ENCODE results near the gene RAI14.

GRCh38 chr5:34817558-34818351 lies 161.6 kb downstream of the RAI14 start:
- TF ChIP-seq, protein P1, sequence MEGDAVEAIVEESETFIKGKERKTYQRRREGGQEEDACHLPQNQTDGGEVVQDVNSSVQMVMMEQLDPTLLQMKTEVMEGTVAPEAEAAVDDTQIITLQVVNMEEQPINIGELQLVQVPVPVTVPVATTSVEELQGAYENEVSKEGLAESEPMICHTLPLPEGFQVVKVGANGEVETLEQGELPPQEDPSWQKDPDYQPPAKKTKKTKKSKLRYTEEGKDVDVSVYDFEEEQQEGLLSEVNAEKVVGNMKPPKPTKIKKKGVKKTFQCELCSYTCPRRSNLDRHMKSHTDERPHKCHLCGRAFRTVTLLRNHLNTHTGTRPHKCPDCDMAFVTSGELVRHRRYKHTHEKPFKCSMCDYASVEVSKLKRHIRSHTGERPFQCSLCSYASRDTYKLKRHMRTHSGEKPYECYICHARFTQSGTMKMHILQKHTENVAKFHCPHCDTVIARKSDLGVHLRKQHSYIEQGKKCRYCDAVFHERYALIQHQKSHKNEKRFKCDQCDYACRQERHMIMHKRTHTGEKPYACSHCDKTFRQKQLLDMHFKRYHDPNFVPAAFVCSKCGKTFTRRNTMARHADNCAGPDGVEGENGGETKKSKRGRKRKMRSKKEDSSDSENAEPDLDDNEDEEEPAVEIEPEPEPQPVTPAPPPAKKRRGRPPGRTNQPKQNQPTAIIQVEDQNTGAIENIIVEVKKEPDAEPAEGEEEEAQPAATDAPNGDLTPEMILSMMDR (conservative IDR thresholded peaks at IDR 0.05) = no peak
- TF ChIP-seq EZH2 (IDR thresholded peaks at IDR 0.05; ENCODE audit: low read depth) = no peak
